HG02884 (cell line): ENCODE measurements around the gene PARP16.

Experiments
- ATAC-seq: cut with Tn5 transposase; IDR thresholded peaks from one replicate; pipeline ENCODE4 v1.9.1; 2021; ENCODE audit warnings: mild to moderate bottlenecking, moderate library complexity; ENCODE audit not compliant: unreplicated experiment

Gene PARP16

DNA sequence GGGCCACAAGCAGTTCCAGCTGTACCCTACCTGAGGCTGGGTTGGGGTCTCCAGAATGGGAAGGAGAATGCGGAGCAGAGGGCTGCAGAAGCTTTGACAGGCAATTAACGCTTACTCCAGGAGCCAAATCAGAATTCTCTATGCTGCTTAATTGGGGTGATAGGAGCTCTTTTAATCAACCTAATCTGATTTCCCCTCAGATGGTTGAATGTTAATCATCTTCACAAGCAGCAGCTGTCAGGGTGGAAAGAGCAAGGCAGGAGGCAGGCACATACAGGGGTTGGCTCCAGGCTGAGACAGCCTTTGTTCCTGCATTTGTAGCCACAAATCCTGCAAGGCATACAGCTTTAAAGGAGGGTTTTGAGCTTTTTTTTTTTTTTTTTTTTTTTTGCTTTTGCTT lies 78.0 kb downstream of the PARP16 start:
- no peak for ATAC-seq
